ENCODE results near the gene FAM114A1. TPM values are rescaled to one million over a fixed set of nuclear protein-coding genes. Genes with fewer than 3 reads are reported as not detected.
A peak's percentile ranks its signal among the peaks of the same experiment; 100 is the strongest.

Gene FAM114A1
- total RNA-seq, 2 donors from 2014 or later, result 57.7 to 73.2 TPM

DNA sequence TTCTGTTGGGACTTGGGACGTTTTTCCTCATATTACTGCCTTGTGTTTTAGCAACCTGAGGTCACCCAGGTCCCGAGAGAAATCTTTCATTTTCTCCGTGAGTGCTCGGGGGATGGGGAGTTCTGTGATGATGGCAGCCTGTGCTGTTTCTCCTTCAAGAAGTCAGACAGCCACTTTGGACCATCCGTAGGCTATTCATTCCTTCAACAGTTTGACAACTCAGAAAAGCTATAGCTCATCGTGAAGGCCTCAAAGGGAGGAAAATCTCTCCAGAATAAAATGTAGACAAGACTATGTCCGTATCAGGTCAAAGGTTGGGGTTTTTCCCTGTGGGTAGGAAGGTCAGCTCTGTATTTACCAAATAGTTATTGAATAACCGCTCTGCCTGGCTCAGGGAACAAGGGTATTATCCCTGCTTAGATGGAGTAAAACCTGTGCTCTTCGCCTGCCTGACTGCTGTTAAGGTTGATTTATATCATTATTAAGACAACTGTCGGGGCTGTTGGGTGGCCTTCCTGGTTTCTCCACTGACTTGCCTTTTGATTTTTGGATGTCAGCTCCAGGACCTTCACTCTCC is 36.6 kb downstream of the FAM114A1 start:
- H3K27ac ChIP-seq, result no peak overlapping the region
- H3K4me1 ChIP-seq, result peaks cover 0 to 5% of the 10 kb centered on the region in 2 donors
- no peaks in the 10 kb centered on the region for H3K27me3 ChIP-seq
- peaks cover 49% of the 10 kb centered on the region for H3K36me3 ChIP-seq
- no peak for DNase-seq (ENCODE audit: low spot score)
- H3K4me3 ChIP-seq, result no peak overlapping the region
- no peak for TF ChIP-seq CTCF (IDR thresholded peaks at IDR 0.05)
- no peaks in the 10 kb centered on the region for H3K9me3 ChIP-seq

DNA sequence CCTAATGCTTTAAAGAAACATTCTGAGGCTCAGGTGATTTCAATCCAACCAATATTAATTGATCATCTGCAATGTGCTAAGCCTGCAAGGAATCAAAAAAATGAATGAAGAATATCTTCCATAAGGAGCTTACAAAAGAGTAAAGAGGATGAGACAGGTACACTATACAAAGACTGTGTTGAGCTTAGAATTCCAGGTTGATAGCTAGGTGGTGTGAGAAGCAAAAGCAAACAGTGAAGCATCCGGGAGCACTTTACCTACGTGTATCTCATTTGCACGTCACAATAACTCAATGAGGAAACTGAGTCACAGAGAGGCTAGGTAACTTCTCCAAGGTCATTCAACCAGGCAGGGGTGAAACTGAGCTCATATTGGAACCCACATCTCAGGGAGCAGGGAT is 37.1 kb downstream of the FAM114A1 start:
- no peak for DNase-seq (ENCODE audit: low spot score)
- H3K9me3 ChIP-seq, result no peaks in the 10 kb centered on the region
- H3K27me3 ChIP-seq, result no peaks in the 10 kb centered on the region
- no peak overlapping the region for H3K27ac ChIP-seq
- no peak for TF ChIP-seq CTCF (IDR thresholded peaks at IDR 0.05)
- H3K4me3 ChIP-seq, result no peak overlapping the region
- peaks cover 54% of the 10 kb centered on the region for H3K36me3 ChIP-seq
- H3K4me1 ChIP-seq, result peaks cover 0 to 5% of the 10 kb centered on the region in 2 donors

DNA sequence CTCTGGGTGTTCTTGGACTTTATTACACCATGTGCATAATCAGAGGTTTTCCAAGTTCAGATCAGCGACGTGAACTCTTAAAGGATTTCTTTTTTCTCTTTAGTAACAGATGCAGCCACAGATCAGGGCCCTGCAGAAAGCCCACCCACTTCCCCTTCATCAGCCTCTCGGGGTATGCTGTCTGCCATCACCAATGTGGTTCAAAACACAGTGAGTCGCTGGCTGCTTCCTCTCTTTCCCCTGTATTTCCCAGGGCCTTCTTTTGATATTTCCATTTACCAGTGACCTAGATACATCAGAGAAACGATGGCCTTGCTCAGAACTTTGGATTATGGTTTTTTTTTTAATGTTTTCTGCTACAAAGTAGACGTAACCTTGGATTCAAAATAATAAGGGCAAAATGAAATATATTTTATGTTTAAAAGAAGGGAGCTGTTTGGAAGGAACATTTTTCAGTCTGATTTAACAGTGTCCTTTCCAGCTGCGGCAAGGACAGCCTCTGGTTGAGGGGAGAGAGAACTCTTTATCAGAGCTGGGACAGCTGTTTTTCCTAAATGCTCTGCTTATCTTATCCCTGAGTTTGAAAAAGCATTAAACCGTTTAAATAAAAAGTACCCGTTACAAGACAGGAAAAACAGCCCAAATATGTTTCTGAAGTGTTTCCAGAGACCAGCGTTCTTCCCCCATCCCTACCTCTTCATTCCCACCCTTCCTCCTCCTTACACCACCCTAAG is 38.2 kb downstream of the FAM114A1 start:
- Histone ChIP-seq H3K36me3 (peaks cover 65% of the 10 kb centered on the region), H3K27me3 (no peaks in the 10 kb centered on the region), H3K4me1 (peaks cover 0 to 5% of the 10 kb centered on the region in 2 donors), H3K4me3 (no peak overlapping the region), H3K9me3 (no peaks in the 10 kb centered on the region), H3K27ac (peak overlapping the region in 1 of 2 donors; percentile 36)
- TF ChIP-seq CTCF (IDR thresholded peaks at IDR 0.05), result no peak
- DNase-seq (ENCODE audit: low spot score), result no peak

DNA sequence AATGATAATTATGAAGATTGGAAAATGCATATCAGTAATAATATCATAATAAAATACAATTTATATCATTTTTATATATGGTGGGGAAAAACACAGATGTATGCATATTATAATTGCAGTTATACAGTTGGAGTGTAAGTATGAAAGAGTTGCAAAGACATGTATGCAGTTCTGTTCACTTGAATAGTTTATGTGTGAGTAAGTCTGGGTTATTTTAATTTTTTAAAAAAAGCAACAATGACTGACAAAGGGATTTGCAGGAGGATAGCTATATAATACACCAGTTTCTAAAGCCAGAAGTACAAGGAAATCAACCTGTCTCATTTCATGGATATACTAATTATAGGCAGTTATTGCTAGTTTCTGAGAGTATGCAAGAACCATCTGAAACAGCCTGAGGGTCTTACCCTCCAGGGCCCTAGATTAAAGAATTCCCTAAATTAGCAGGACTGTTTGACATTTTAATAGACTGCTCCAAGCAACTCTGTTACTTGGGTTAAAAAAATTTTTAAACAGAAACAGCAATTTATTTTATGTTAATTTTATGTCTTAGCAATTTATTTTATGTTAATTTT is 40.2 kb downstream of the FAM114A1 start:
- no peak for DNase-seq (ENCODE audit: low spot score)
- H3K27me3 ChIP-seq, result no peaks in the 10 kb centered on the region
- peaks cover 0 to 5% of the 10 kb centered on the region in 2 donors for H3K4me1 ChIP-seq
- H3K27ac ChIP-seq, result no peak overlapping the region
- peaks cover 79% of the 10 kb centered on the region for H3K36me3 ChIP-seq
- TF ChIP-seq CTCF (IDR thresholded peaks at IDR 0.05), result no peak
- H3K4me3 ChIP-seq, result no peak overlapping the region
- H3K9me3 ChIP-seq, result no peaks in the 10 kb centered on the region

- Histone ChIP-seq H3K27me3 (no peaks in the 10 kb centered on the region), H3K4me3 (no peak overlapping the region), H3K36me3 (peaks cover 92% of the 10 kb centered on the region), H3K9me3 (no peaks in the 10 kb centered on the region), H3K27ac (no peak overlapping the region), H3K4me1 (peaks cover 0 to 5% of the 10 kb centered on the region in 2 donors)
- no peak for TF ChIP-seq CTCF (IDR thresholded peaks at IDR 0.05)
- no peak for DNase-seq (ENCODE audit: low spot score)
These were observed 41.4 kb downstream of the FAM114A1 start for GRCh38 chr4:38909015-38909414.
